K562 (cell line): ENCODE results near the gene MYO9A. TPM values are rescaled to one million over a fixed set of nuclear protein-coding genes. Genes with fewer than 3 reads are reported as not detected.

Experiments used
- ATAC-seq: fragments of 200-7000 bp; cut with Tn5 transposase; 3 replicates; pipeline ENCODE4 v1.9.1; 2020; ENCODE audit warnings: moderate library complexity
- BruUV-seq: library from RNA; stranded (reverse); fragments of 400-500 nt; replicated peaks from 2 replicates; lab custom pipeline; 2021; lab: Mats Ljungman, UMichigan
- CTCF ChIA-PET: fragments of 300-600 bp; formaldehyde crosslinking; extraction: SDS; loops from one replicate; lab custom pipeline; 2021; ENCODE audit warnings: low intra/inter-chr PET ratio; lab: Yijun Ruan, JAX
- POLR2A ChIA-PET: fragments of 300-600, 350-650 bp; sonication (Branson Sonifier 250); formaldehyde crosslinking; extraction: SDS; loops from one replicate; lab custom pipeline; 2021; ENCODE audit warnings: antibody characterized with exemption, inconsistent platforms; lab: Yijun Ruan, JAX
- DNase-seq, 4 experiments: peaks; one replicate each; pipeline versions ENCODE4 v3.0.0 to v3.0.0-alpha.2; 2011 to 2018; ENCODE audit warnings: low spot score in 3 of 4, mixed read lengths in 3 of 4; ENCODE audit errors: extremely low read depth in 1 of 4
- FAIRE-seq: peaks from 2 replicates; lab custom pipeline; 2011; peaks lifted over from hg19 to GRCh38; lab: Jason Lieb, UNC
- H2AFZ ChIP-seq: 2 replicates; pipeline ENCODE4 v1.6.0; 2011; ENCODE audit warnings: low read depth, low read length, control low read depth, inconsistent platforms
- H3K27ac ChIP-seq: fragments of 200-600 bp; 3 replicates; pipeline ENCODE4 v1.8.0; 2011; ENCODE audit warnings: low read depth, mild to moderate bottlenecking, control low read depth, inconsistent platforms, low read length, moderate library complexity, mixed read lengths; ENCODE audit errors: extremely low read depth
- H3K27me3 ChIP-seq, 2 experiments: fragments of 300-600 bp in 1 of 2; 2 replicates in 1 of 2; 3 replicates in 1 of 2; pipeline versions ENCODE4 v1.6.0 to v1.8.0; 2011; ENCODE audit warnings: inconsistent platforms in 2 of 2, low read length in 2 of 2, mild to moderate bottlenecking in 1 of 2, mixed read lengths in 1 of 2, moderate library complexity in 1 of 2; ENCODE audit not compliant: control insufficient read depth in 2 of 2, insufficient read depth in 2 of 2
- H3K36me3 ChIP-seq: fragments of 300-600 bp; 3 replicates; pipeline ENCODE4 v1.8.0; 2011; ENCODE audit warnings: mild to moderate bottlenecking, low read length, inconsistent platforms; ENCODE audit not compliant: control insufficient read depth, insufficient read depth
- H3K4me1 ChIP-seq, 2 experiments: fragments of 200-600 bp in 1 of 2; replicated peaks in 1 of 2; 2 replicates in 1 of 2; 3 replicates in 1 of 2; pipeline versions ENCODE4 v1.5.1 to v1.8.0; 2011; ENCODE audit warnings: inconsistent platforms in 2 of 2, low read length in 2 of 2, mild to moderate bottlenecking in 1 of 2, mixed read lengths in 1 of 2, moderate library complexity in 1 of 2; ENCODE audit not compliant: control insufficient read depth in 2 of 2, insufficient read depth in 2 of 2
- H3K4me2 ChIP-seq: 2 replicates; pipeline ENCODE4 v1.6.1; 2011; ENCODE audit warnings: low read length, control low read depth, inconsistent platforms, mixed read lengths; ENCODE audit not compliant: insufficient read depth
- H3K4me3 ChIP-seq: fragments of 200-600 bp; sonication (generic), shearing (Covaris generic); 2 replicates; pipeline ENCODE4 v1.5.1; 2016; ENCODE audit warnings: control low read depth, inconsistent platforms
- H3K79me2 ChIP-seq: fragments of 200-600 bp; 3 replicates; pipeline ENCODE4 v1.8.0; 2011; ENCODE audit warnings: low read length, inconsistent platforms; ENCODE audit not compliant: control insufficient read depth, insufficient read depth
- H3K9ac ChIP-seq, 2 experiments: 2 replicates each; pipeline versions ENCODE4 v1.6.0 to v1.6.1; 2011; ENCODE audit warnings: low read depth in 2 of 2, low read length in 2 of 2, control low read depth in 1 of 2, inconsistent platforms in 1 of 2, mild to moderate bottlenecking in 1 of 2, mixed read lengths in 1 of 2; ENCODE audit not compliant: insufficient read depth in 1 of 2
- H3K9me1 ChIP-seq: one replicate; pipeline ENCODE4 v1.6.0; 2011; ENCODE audit warnings: inconsistent platforms, mild to moderate bottlenecking, low read length, moderate library complexity; ENCODE audit not compliant: control insufficient read depth, insufficient read depth
- H3K9me3 ChIP-seq: replicated peaks from 2 replicates; pipeline ENCODE4 v1.5.1; 2011; ENCODE audit warnings: low read depth, low read length, inconsistent platforms; ENCODE audit not compliant: control insufficient read depth, insufficient read depth
- H4K20me1 ChIP-seq: replicated peaks from 2 replicates; pipeline ENCODE4 v1.6.1; 2011; ENCODE audit warnings: low read length, inconsistent platforms, mixed read lengths; ENCODE audit not compliant: control insufficient read depth, insufficient read depth
- ASH1L ChIP-seq: fragments of 450-650 bp; IDR thresholded peaks from 2 replicates; pipeline ENCODE4 v1.6.1; 2018; ENCODE audit warnings: borderline replicate concordance, mild to moderate bottlenecking, low read depth; ENCODE audit not compliant: partially characterized antibody
- CCNT2 ChIP-seq: IDR thresholded peaks from 2 replicates; pipeline ENCODE4 v1.6.1; 2011; ENCODE audit warnings: borderline replicate concordance, low read depth, mild to moderate bottlenecking, moderate library complexity, mixed read lengths, low read length; ENCODE audit not compliant: insufficient read length; ENCODE audit errors: extremely low read depth
- HOMEZ ChIP-seq: fragments of 250-450 bp; sonication (Bioruptor Pico); IDR thresholded peaks from 2 replicates; pipeline ENCODE4 v1.4.0; 2020; ENCODE audit warnings: mild to moderate bottlenecking, moderate library complexity
- PHF20 ChIP-seq: fragments of 450-650 bp; IDR thresholded peaks from 2 replicates; pipeline ENCODE4 v1.6.1; 2018; ENCODE audit not compliant: partially characterized antibody
- RBM15 ChIP-seq: fragments of 200-400 bp; formaldehyde crosslinking; IDR thresholded peaks from 2 replicates; pipeline ENCODE4 v1.6.1; 2018; ENCODE audit warnings: mild to moderate bottlenecking, low read length, moderate library complexity; ENCODE audit not compliant: insufficient read depth
- ZZZ3 ChIP-seq: fragments of 450-650 bp; IDR thresholded peaks from 2 replicates; pipeline ENCODE4 v1.6.1; 2016; ENCODE audit warnings: antibody characterized with exemption, mild to moderate bottlenecking, moderate library complexity
- WGBS: fragments of 100-300 bp; shearing (Covaris generic); methylation state at CpG from one replicate; pipeline ENCODE4 v1.1.6; 2016; ENCODE audit warnings: low coverage, mixed read lengths; ENCODE audit not compliant: insufficient coverage; ENCODE audit errors: missing lambda C conversion rate; 5-methylcytosine and 5-hydroxymethylcytosine counted together
- in situ Hi-C: fragments of 300-500 bp; cut with MboI; formaldehyde crosslinking; loops from 4 replicates; pipeline ENCODE4 v1.15.0; 2018; ENCODE audit warnings: inconsistent platforms, mixed read lengths
- intact Hi-C: fragments of 100-400 bp; cut with micrococcal nuclease; formaldehyde crosslinking; loops from 2 replicates; pipeline ENCODE4 v1.14.2; 2022
- polyA plus RNA-seq, 8 experiments: library from polyadenylated mRNA; depleted of rRNA in 4 of 8; stranded (reverse) in 5 of 8; unstranded in 3 of 8; fragments of >200 nt; fragmentation: Nextera tagmentation in 2 of 8; fragmentation: Illumina TruSeq in 1 of 8; extraction: Ambion mirVana in 2 of 8; extraction: Trizol in 1 of 8; gene quantifications; 2 replicates each; pipeline versions ENCODE4 v1.2.1 to v1.2.3, GENCODE V29; 2011 to 2014; ENCODE audit warnings: inconsistent platforms in 1 of 8, missing spikeins in 1 of 8
- total RNA-seq, 7 experiments: library from RNA; depleted of rRNA in 6 of 7; stranded (reverse); fragments of >200 nt in 6 of 7; fragmentation: Illumina TruSeq in 2 of 7; extraction: Trizol in 2 of 7; gene quantifications; 2 replicates each; pipeline versions ENCODE4 v1.2.1 to v1.2.3, GENCODE V29; 2011 to 2021; ENCODE audit warnings: low replicate concordance in 1 of 7
- TF ChIP-seq, protein P1 (sequence below): fragments of 250-450 bp; sonication (Bioruptor Pico); IDR thresholded peaks from 2 replicates; pipeline ENCODE4 v1.4.0; 2020; ENCODE audit warnings: mild to moderate bottlenecking, moderate library complexity, borderline replicate concordance
- TF ChIP-seq, protein P2 (sequence below): conservative IDR thresholded peaks from 2 replicates; pipeline ENCODE4 v1.6.1; 2011; ENCODE audit warnings: low read depth, mild to moderate bottlenecking, low read length; ENCODE audit not compliant: control insufficient read depth

MYO9A gene
- total and polyA plus RNA-seq, 9 of the 15 experiments (the other 6 are each of a cell fraction or from before 2014, with no cell fraction given) = 1.9 to 15.4 (median 5.8) TPM

- TF ChIP-seq ASH1L (no peak), ZZZ3 (no peak)
Observed at GRCh38 chr15:71914092-71914491, 203.9 kb downstream of the MYO9A start (continued).

DNA sequence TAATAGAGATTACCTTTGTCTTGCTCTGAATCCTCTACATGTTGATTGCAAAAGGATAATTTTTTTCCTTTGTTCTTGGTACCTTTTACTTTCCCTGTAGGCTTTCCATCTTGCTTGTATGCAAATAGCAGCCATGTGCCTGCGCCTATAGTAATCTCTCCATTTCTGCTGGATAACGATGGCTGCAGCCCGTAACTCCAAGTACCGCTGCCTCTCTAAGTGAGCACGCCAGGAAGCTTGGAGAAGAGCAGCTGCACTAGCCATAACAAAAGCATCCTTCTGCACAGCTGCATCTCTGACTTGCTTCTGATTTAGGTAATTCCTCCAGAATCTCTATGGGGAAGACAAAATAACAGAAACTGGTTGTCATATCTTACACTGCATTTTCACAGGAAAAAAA is 218.3 kb downstream of the MYO9A start:
- no peaks in the 10 kb centered on the region for H3K4me1 ChIP-seq
- no peaks in the 10 kb centered on the region for H3K9me1 ChIP-seq
- TF ChIP-seq PHF20 = no peak
- BruUV-seq = no TSS peak
- FAIRE-seq (no peak), DNase-seq (no peak), ATAC-seq (no peak)
- H3K79me2 ChIP-seq = no peaks in the 10 kb centered on the region
- H3K4me2 ChIP-seq = no peak overlapping the region
- H3K4me3 ChIP-seq = no peak overlapping the region
- H2AFZ ChIP-seq = no peak overlapping the region
- H3K9me3 ChIP-seq = no peaks in the 10 kb centered on the region
- 88% methylated on average over 5 of the region's 5 CpGs for WGBS
- intact Hi-C loops (no loop called here), in situ Hi-C loops (no loop called here)
- H4K20me1 ChIP-seq = no peaks in the 10 kb centered on the region
- POLR2A ChIA-PET = no interaction called here
- no peaks in the 10 kb centered on the region for H3K36me3 ChIP-seq
- no peak overlapping the region for H3K9ac ChIP-seq
- no peaks in the 10 kb centered on the region for H3K27me3 ChIP-seq
- CTCF ChIA-PET = no interaction called here
- H3K27ac ChIP-seq = no peak overlapping the region

- intact Hi-C loops (no loop called here), in situ Hi-C loops (no loop called here)
- 94% methylated on average over 1 of the region's 1 CpG for WGBS
- H3K27me3 ChIP-seq = no peaks in the 10 kb centered on the region
- H3K4me2 ChIP-seq = no peak overlapping the region
- BruUV-seq = no TSS peak
- ATAC-seq = no peak
- no peak overlapping the region for H3K27ac ChIP-seq
- no peak for DNase-seq
- H3K9me1 ChIP-seq = no peaks in the 10 kb centered on the region
- H3K79me2 ChIP-seq = no peaks in the 10 kb centered on the region
- no peaks in the 10 kb centered on the region for H3K36me3 ChIP-seq
- H3K9me3 ChIP-seq = no peaks in the 10 kb centered on the region
- H3K4me3 ChIP-seq = no peak overlapping the region
- H2AFZ ChIP-seq = no peak overlapping the region
- POLR2A ChIA-PET = interaction anchor here (0.7 kb wide), 1 partner anchor 12 kb away, joined by 3 read pairs; no protein-coding TSS in a partner anchor
- H4K20me1 ChIP-seq = no peaks in the 10 kb centered on the region
- no peak overlapping the region for H3K9ac ChIP-seq
- no peaks in the 10 kb centered on the region for H3K4me1 ChIP-seq
- CTCF ChIA-PET = no interaction called here
- FAIRE-seq = no peak
- TF ChIP-seq, protein P1, sequence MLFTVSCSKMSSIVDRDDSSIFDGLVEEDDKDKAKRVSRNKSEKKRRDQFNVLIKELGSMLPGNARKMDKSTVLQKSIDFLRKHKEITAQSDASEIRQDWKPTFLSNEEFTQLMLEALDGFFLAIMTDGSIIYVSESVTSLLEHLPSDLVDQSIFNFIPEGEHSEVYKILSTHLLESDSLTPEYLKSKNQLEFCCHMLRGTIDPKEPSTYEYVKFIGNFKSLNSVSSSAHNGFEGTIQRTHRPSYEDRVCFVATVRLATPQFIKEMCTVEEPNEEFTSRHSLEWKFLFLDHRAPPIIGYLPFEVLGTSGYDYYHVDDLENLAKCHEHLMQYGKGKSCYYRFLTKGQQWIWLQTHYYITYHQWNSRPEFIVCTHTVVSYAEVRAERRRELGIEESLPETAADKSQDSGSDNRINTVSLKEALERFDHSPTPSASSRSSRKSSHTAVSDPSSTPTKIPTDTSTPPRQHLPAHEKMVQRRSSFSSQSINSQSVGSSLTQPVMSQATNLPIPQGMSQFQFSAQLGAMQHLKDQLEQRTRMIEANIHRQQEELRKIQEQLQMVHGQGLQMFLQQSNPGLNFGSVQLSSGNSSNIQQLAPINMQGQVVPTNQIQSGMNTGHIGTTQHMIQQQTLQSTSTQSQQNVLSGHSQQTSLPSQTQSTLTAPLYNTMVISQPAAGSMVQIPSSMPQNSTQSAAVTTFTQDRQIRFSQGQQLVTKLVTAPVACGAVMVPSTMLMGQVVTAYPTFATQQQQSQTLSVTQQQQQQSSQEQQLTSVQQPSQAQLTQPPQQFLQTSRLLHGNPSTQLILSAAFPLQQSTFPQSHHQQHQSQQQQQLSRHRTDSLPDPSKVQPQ (CRISPR knock-in tag) = no peak
- TF ChIP-seq RBM15 = no peak
- TF ChIP-seq, protein P2, sequence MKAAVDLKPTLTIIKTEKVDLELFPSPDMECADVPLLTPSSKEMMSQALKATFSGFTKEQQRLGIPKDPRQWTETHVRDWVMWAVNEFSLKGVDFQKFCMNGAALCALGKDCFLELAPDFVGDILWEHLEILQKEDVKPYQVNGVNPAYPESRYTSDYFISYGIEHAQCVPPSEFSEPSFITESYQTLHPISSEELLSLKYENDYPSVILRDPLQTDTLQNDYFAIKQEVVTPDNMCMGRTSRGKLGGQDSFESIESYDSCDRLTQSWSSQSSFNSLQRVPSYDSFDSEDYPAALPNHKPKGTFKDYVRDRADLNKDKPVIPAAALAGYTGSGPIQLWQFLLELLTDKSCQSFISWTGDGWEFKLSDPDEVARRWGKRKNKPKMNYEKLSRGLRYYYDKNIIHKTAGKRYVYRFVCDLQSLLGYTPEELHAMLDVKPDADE = no peak
- TF ChIP-seq HOMEZ = no peak
- no peak for TF ChIP-seq CCNT2
Observed at GRCh38 chr15:71893691-71894090, 224.3 kb downstream of the MYO9A start.
